ENCODE data around the gene SRXN1. TPM values are rescaled to one million over a fixed set of nuclear protein-coding genes. Genes with fewer than 3 reads are reported as not detected.

SRXN1 gene
- total RNA-seq, 1 experiment from 2014 or later: 42.6 TPM

- peaks cover 86% of the 10 kb centered on the region for H3K27me3 Mint-ChIP-seq (ENCODE audit: insufficient read depth, unreplicated experiment)
- no peaks in the 10 kb centered on the region for H3K4me1 Mint-ChIP-seq (ENCODE audit: insufficient read depth, unreplicated experiment)
- no peak overlapping the region for H3K4me3 Mint-ChIP-seq (ENCODE audit: unreplicated experiment)
- no peaks in the 10 kb centered on the region for H3K9me3 Mint-ChIP-seq (ENCODE audit: unreplicated experiment)
- BruUV-seq (replicated peaks): no TSS peak
- ChIA-PET CTCF (interaction anchor here (0.7 to 1.2 kb wide), 2 partner anchors 36 to 47 kb away, joined by 3 to 4 read pairs; no protein-coding TSS in a partner anchor), POLR2A (no interaction called here)
- no peak overlapping the region for H3K27ac Mint-ChIP-seq (ENCODE audit: low read depth, unreplicated experiment)
- no peak for DNase-seq (ENCODE audit: unreplicated experiment)
- intact Hi-C loops (cut with micrococcal nuclease): no loop called here
- no peak for TF ChIP-seq CTCF (IDR thresholded peaks at IDR 0.05; ENCODE audit: unreplicated experiment)
- H3K36me3 Mint-ChIP-seq (ENCODE audit: insufficient read depth, unreplicated experiment): no peaks in the 10 kb centered on the region
Observed at GRCh38 chr20:692044-692443, 39.0 kb upstream of the SRXN1 start.

GRCh38 chr20:689947-690346 lies 36.9 kb upstream of the SRXN1 start:
- CTCF ChIA-PET: interaction anchor here (0.6 to 1.1 kb wide), 4 partner anchors 10 to 101 kb away, joined by 3 to 5 read pairs (median 3); no protein-coding TSS in a partner anchor
- no peak overlapping the region for H3K27ac Mint-ChIP-seq (ENCODE audit: low read depth, unreplicated experiment)
- intact Hi-C loops (cut with micrococcal nuclease): no loop called here
- H3K27me3 Mint-ChIP-seq (ENCODE audit: insufficient read depth, unreplicated experiment): peaks cover 89% of the 10 kb centered on the region
- H3K36me3 Mint-ChIP-seq (ENCODE audit: insufficient read depth, unreplicated experiment): no peaks in the 10 kb centered on the region
- no peak for TF ChIP-seq CTCF (IDR thresholded peaks at IDR 0.05; ENCODE audit: unreplicated experiment)
- no peak overlapping the region for H3K4me3 Mint-ChIP-seq (ENCODE audit: unreplicated experiment)
- BruUV-seq (replicated peaks): no TSS peak
- no peaks in the 10 kb centered on the region for H3K9me3 Mint-ChIP-seq (ENCODE audit: unreplicated experiment)
- DNase-seq (ENCODE audit: unreplicated experiment): no peak
- POLR2A ChIA-PET: interaction anchor here (0.6 kb wide), 1 partner anchor 77 kb away, joined by 6 read pairs; no protein-coding TSS in a partner anchor
- H3K4me1 Mint-ChIP-seq (ENCODE audit: insufficient read depth, unreplicated experiment): no peaks in the 10 kb centered on the region

GRCh38 chr20:689348-689747 lies 36.3 kb upstream of the SRXN1 start:
- CTCF ChIA-PET: interaction anchor here (0.5 to 0.7 kb wide), 2 partner anchors 11 to 40 kb away, joined by 3 to 4 read pairs; no protein-coding TSS in a partner anchor
- H3K27ac Mint-ChIP-seq (ENCODE audit: low read depth, unreplicated experiment): no peak overlapping the region
- no TSS peak for BruUV-seq (replicated peaks)
- peaks cover 83% of the 10 kb centered on the region for H3K27me3 Mint-ChIP-seq (ENCODE audit: insufficient read depth, unreplicated experiment)
- H3K4me3 Mint-ChIP-seq (ENCODE audit: unreplicated experiment): no peak overlapping the region
- no peaks in the 10 kb centered on the region for H3K9me3 Mint-ChIP-seq (ENCODE audit: unreplicated experiment)
- no peaks in the 10 kb centered on the region for H3K4me1 Mint-ChIP-seq (ENCODE audit: insufficient read depth, unreplicated experiment)
- TF ChIP-seq CTCF (IDR thresholded peaks at IDR 0.05; ENCODE audit: unreplicated experiment): no peak
- POLR2A ChIA-PET: no interaction called here
- H3K36me3 Mint-ChIP-seq (ENCODE audit: insufficient read depth, unreplicated experiment): no peaks in the 10 kb centered on the region
- DNase-seq (ENCODE audit: unreplicated experiment): no peak
- intact Hi-C loops (cut with micrococcal nuclease): no loop called here

- no peaks in the 10 kb centered on the region for H3K9me3 Mint-ChIP-seq (ENCODE audit: unreplicated experiment)
- no peaks in the 10 kb centered on the region for H3K4me1 Mint-ChIP-seq (ENCODE audit: insufficient read depth, unreplicated experiment)
- DNase-seq (ENCODE audit: unreplicated experiment): no peak
- ChIA-PET POLR2A (interaction anchor here (0.6 kb wide), 1 partner anchor 169 kb away, joined by 3 read pairs; no protein-coding TSS in a partner anchor), CTCF (interaction anchor here (0.5 to 0.9 kb wide), 2 partner anchors 17 to 39 kb away, joined by 4 read pairs; no protein-coding TSS in a partner anchor)
- peaks cover 78% of the 10 kb centered on the region for H3K27me3 Mint-ChIP-seq (ENCODE audit: insufficient read depth, unreplicated experiment)
- no peak overlapping the region for H3K27ac Mint-ChIP-seq (ENCODE audit: low read depth, unreplicated experiment)
- no peaks in the 10 kb centered on the region for H3K36me3 Mint-ChIP-seq (ENCODE audit: insufficient read depth, unreplicated experiment)
- BruUV-seq (replicated peaks): no TSS peak
- H3K4me3 Mint-ChIP-seq (ENCODE audit: unreplicated experiment): no peak overlapping the region
- intact Hi-C loops (cut with micrococcal nuclease): no loop called here
- no peak for TF ChIP-seq CTCF (IDR thresholded peaks at IDR 0.05; ENCODE audit: unreplicated experiment)
Observed at GRCh38 chr20:688809-689212, 35.8 kb upstream of the SRXN1 start.

Measured in MCF 10A (cell line).